Measurements from ENCODE around the gene KIRREL3.

- TF ChIP-seq CTCF (conservative IDR thresholded peaks at IDR 0.05) (no peak), EZH2 (IDR thresholded peaks at IDR 0.05; ENCODE audit: low read depth) (no peak)
Observed at GRCh38 chr11:126963603-126964363, 36.8 kb downstream of the KIRREL3 start.
